GM23248 (cell line): ENCODE results near the gene RFTN1. TPM values are rescaled to one million over a fixed set of nuclear protein-coding genes. Genes with fewer than 3 reads are reported as not detected.

Source experiments
- DNase-seq: peaks from one replicate; pipeline ENCODE4 v3.0.0-alpha.2; 2015
- H2AFZ ChIP-seq: fragments of 200-600 bp; sonication (generic); 2 replicates; pipeline ENCODE4 v1.6.1; 2016; ENCODE audit warnings: antibody characterized with exemption
- H3F3A ChIP-seq: fragments of 200-600 bp; sonication (generic); 2 replicates; pipeline ENCODE4 v1.6.1; 2016; ENCODE audit warnings: mild to moderate bottlenecking, antibody characterized with exemption, mixed run types; ENCODE audit not compliant: insufficient read depth
- H3K27ac ChIP-seq: fragments of 200-600 bp; sonication (generic); 2 replicates; pipeline ENCODE4 v1.5.1; 2016; ENCODE audit warnings: mild to moderate bottlenecking
- H3K27me3 ChIP-seq: fragments of 200-600 bp; sonication (generic); replicated peaks from 2 replicates; pipeline ENCODE4 v1.6.1; 2016; ENCODE audit warnings: mild to moderate bottlenecking; ENCODE audit not compliant: insufficient read depth
- H3K36me3 ChIP-seq: fragments of 200-600 bp; sonication (generic); 2 replicates; pipeline ENCODE4 v1.6.1; 2016; ENCODE audit warnings: low read depth, mild to moderate bottlenecking
- H3K4me1 ChIP-seq: fragments of 200-600 bp; sonication (generic); 2 replicates; pipeline ENCODE4 v1.6.1; 2016; ENCODE audit warnings: mild to moderate bottlenecking; ENCODE audit not compliant: insufficient read depth
- H3K4me2 ChIP-seq: fragments of 200-600 bp; sonication (generic); one replicate; pipeline ENCODE4 v1.6.1; 2016; ENCODE audit warnings: mild to moderate bottlenecking; ENCODE audit not compliant: unreplicated experiment
- H3K4me3 ChIP-seq: fragments of 200-600 bp; sonication (generic); 2 replicates; pipeline ENCODE4 v1.5.1; 2016; ENCODE audit warnings: mild to moderate bottlenecking
- H3K79me2 ChIP-seq: fragments of 200-600 bp; sonication (generic); 2 replicates; pipeline ENCODE4 v1.6.1; 2016; ENCODE audit warnings: mild to moderate bottlenecking; ENCODE audit not compliant: insufficient read depth
- H3K9ac ChIP-seq: fragments of 200-600 bp; sonication (generic); 2 replicates; pipeline ENCODE4 v1.6.1; 2016; ENCODE audit warnings: mild to moderate bottlenecking
- H3K9me2 ChIP-seq: fragments of 200-600 bp; sonication (generic); 2 replicates; pipeline ENCODE4 v1.6.1; 2016; ENCODE audit warnings: mixed run types, mild to moderate bottlenecking, moderate library complexity; ENCODE audit not compliant: insufficient read depth
- H3K9me3 ChIP-seq: fragments of 200-600 bp; sonication (generic); one replicate; pipeline ENCODE4 v1.6.1; 2017; ENCODE audit warnings: low read depth
- H4K20me1 ChIP-seq: fragments of 200-600 bp; sonication (generic); 2 replicates; pipeline ENCODE4 v1.6.0; 2016; ENCODE audit not compliant: insufficient read depth
- EZH2 ChIP-seq: fragments of 200-600 bp; sonication (generic); IDR thresholded peaks from 2 replicates; pipeline ENCODE4 v1.6.1; 2018; ENCODE audit warnings: antibody characterized with exemption, mild to moderate bottlenecking; ENCODE audit not compliant: insufficient read depth, poor library complexity, severe bottlenecking
- EZH2phosphoT487 ChIP-seq: fragments of 200-600 bp; sonication (generic); IDR thresholded peaks from 2 replicates; pipeline ENCODE4 v1.6.1; 2018; ENCODE audit warnings: antibody characterized with exemption, moderate library complexity, mild to moderate bottlenecking, low read depth; ENCODE audit not compliant: insufficient read depth
- WGBS, 2 experiments: methylation state at CpG; one replicate each; pipeline ENCODE4 v1.1.6; 2015 to 2017; ENCODE audit warnings: low lambda C conversion rate in 2 of 2, low coverage in 1 of 2; ENCODE audit errors: missing lambda C conversion rate in 2 of 2; 5-methylcytosine and 5-hydroxymethylcytosine counted together
- in situ Hi-C: fragments of 300-500 bp; cut with MboI; formaldehyde crosslinking; loops from 2 replicates; pipeline ENCODE4 v1.15.0; 2020
- polyA plus RNA-seq: library from polyadenylated mRNA; unstranded; fragments of >200 nt; fragmentation: Nextera tagmentation; extraction: Ambion mirVana; gene quantifications from 2 replicates; pipeline ENCODE4 v1.2.1, GENCODE V29; 2016
- total RNA-seq: library from RNA; depleted of rRNA; stranded (reverse); fragments of >200 nt; shearing (Covaris generic); gene quantifications from 2 replicates; pipeline ENCODE4 v1.2.3, GENCODE V29; 2014

RFTN1 gene
- total and polyA plus RNA-seq, 2 experiments from 2014 or later, result 43.1 to 77.7 TPM

DNA sequence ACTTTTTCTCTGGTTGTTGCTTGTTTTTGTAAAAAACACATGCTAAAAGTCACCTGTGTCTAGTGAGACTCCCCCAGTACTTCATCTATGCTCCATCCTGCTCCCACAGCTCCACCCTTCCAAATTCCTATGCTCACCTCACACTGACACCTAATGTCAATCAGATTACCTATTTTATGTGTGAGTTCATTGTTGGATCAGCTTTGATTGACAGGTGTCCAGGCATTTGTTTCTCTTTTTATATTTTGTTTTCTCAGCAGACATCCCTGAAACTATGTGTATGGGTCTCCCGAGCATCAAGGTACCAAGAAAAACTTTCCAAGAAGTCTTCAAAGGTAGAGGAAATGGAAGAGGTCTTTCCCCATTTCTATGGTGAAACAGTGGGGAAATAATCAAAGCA lies 13.4 kb downstream of the RFTN1 start:
- peaks cover 7% of the 10 kb centered on the region for H4K20me1 ChIP-seq
- no peaks in the 10 kb centered on the region for H3K4me1 ChIP-seq
- in situ Hi-C loops, result no loop called here
- TF ChIP-seq EZH2 (no peak), EZH2phosphoT487 (no peak)
- H3K9me3 ChIP-seq, result no peaks in the 10 kb centered on the region
- no peaks in the 10 kb centered on the region for H3F3A ChIP-seq
- H3K4me3 ChIP-seq, result no peak overlapping the region
- no peak overlapping the region for H2AFZ ChIP-seq
- 96 to 97% methylated on average over 1 of the region's 1 CpG for WGBS, 2 experiments
- no peak for DNase-seq
- peaks cover 100% of the 10 kb centered on the region for H3K79me2 ChIP-seq
- 0 out of 2 replicates have a peak, but pooled peaks cover 5% of the 10 kb centered on the region for H3K36me3 ChIP-seq
- no peak overlapping the region for H3K4me2 ChIP-seq
- no peaks in the 10 kb centered on the region for H3K9me2 ChIP-seq
- H3K9ac ChIP-seq, result no peak overlapping the region
- H3K27ac ChIP-seq, result no peak overlapping the region
- no peaks in the 10 kb centered on the region for H3K27me3 ChIP-seq

DNA sequence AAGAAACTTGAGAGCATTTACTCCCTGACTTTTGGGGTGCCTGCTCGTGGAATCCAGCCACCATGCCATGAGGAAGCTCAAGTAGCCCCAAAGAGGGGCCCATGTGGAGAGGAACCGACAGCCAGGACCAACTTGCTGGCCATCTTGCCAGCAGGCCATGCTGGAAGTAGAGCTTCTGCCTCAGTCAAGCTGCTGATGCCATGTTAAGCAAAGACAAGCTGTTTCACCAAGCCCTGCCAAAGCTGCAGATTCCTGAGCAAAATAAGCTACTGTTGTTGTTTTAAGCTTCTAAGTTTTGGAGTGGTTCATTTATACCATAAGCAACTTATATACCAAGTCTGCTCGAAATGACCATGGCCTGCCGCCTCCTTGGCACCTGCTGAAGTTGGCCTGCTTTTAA lies 14.1 kb downstream of the RFTN1 start:
- 90 to 94% methylated on average over 4 of the region's 4 CpGs for WGBS, 2 experiments
- H3K36me3 ChIP-seq, result 0 out of 2 replicates have a peak, but pooled peaks cover 5% of the 10 kb centered on the region
- H3K9me2 ChIP-seq, result no peaks in the 10 kb centered on the region
- H3F3A ChIP-seq, result no peaks in the 10 kb centered on the region
- no peaks in the 10 kb centered on the region for H3K9me3 ChIP-seq
- H3K27ac ChIP-seq, result no peak overlapping the region
- H3K4me3 ChIP-seq, result no peak overlapping the region
- TF ChIP-seq EZH2phosphoT487, result no peak
- TF ChIP-seq EZH2, result no peak
- no peak overlapping the region for H3K4me2 ChIP-seq
- H4K20me1 ChIP-seq, result peaks cover 7% of the 10 kb centered on the region
- H3K9ac ChIP-seq, result no peak overlapping the region
- H3K27me3 ChIP-seq, result no peaks in the 10 kb centered on the region
- H3K4me1 ChIP-seq, result no peaks in the 10 kb centered on the region
- no peak overlapping the region for H2AFZ ChIP-seq
- peaks cover 100% of the 10 kb centered on the region for H3K79me2 ChIP-seq
- DNase-seq, result no peak
- in situ Hi-C loops, result no loop called here

DNA sequence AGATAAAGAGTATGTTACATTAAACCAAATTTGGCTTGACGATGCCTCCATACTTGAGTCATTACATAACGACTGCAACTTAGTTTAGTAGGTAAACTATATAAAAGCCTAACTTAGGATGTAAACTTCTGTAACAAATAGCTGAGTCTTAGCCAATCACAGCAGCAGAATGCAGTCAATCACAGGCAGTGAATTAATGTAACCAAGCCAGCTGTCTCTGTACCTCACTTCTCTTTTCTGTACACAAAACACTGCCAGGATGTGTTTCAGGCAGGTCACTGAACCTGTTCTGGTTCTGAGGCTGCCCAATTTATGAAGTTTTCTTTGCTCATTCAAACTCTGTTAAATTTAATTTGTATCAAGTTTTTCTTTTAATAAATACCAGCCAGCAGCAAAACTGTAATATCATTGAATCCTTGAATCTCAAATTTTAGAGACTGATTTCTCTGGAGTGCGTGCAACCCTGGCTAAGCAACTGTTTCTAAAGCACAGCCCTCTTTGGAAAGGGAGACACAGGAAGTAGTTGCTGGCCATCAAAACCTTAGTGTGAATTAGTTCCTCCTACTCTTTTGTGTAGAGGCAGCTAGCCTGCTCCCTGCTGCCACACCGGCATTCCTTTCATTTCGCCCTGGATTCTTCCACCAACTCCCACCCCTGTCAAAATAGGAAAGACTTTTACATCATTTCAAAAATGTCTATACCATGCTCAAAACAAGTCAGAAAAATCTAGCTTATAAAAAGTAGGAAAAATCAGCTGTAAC lies 15.2 kb downstream of the RFTN1 start:
- Histone ChIP-seq H3K27ac (no peak overlapping the region), H3K9me2 (no peaks in the 10 kb centered on the region), H4K20me1 (peaks cover 7% of the 10 kb centered on the region), H3K9ac (no peak overlapping the region), H3F3A (no peaks in the 10 kb centered on the region), H3K4me2 (no peak overlapping the region), H3K79me2 (peaks cover 98% of the 10 kb centered on the region), H3K4me1 (no peaks in the 10 kb centered on the region), H3K27me3 (no peaks in the 10 kb centered on the region), H2AFZ (no peak overlapping the region), H3K9me3 (no peaks in the 10 kb centered on the region), H3K4me3 (no peak overlapping the region), H3K36me3 (0 out of 2 replicates have a peak, but pooled peaks cover 5% of the 10 kb centered on the region)
- no peak for TF ChIP-seq EZH2phosphoT487
- TF ChIP-seq EZH2, result no peak
- no peak for DNase-seq
- WGBS, 2 experiments, result 96% methylated on average over 5 of the region's 5 CpGs
- in situ Hi-C loops, result no loop called here

DNA sequence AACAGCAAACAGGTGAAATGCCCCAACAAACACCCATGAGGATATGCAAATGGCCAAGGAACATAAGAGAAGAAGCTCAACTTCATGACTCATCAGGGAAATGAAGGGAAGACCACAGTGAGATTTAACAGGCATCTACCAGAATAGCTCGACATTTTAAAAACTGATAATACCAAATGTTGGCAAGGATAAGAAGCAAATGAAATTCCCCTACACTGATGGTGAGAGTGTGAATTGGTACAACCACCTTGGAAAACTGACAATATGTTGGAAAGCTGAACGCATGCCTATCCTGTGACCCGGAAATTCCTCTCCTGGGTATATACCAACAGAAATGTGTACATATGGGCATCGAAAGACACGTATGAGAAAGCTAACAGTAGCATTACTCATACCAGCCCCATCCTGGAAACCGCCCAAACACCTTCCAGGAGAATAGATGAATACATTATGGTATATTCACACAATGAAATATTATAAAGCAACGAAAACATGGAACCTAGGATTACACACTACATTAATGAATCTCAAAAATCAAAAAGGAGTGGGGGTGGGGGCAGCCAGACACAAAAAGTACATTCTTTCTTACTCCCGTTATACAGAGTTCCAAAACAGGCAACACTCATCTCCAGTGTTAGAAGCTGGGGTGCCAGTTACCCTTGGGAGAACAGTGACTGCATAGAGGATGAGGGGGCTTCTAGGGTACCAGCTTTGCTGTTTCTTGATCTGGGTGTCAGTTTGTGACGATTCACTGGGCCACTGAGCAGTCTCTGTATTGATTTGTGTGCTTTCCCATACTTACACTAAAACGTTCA lies 16.9 kb downstream of the RFTN1 start:
- Histone ChIP-seq H3K4me2 (no peak overlapping the region), H4K20me1 (peaks cover 7% of the 10 kb centered on the region), H3K9me3 (no peaks in the 10 kb centered on the region), H3F3A (no peaks in the 10 kb centered on the region), H3K27me3 (no peaks in the 10 kb centered on the region), H2AFZ (no peak overlapping the region), H3K79me2 (peaks cover 96% of the 10 kb centered on the region), H3K4me1 (no peaks in the 10 kb centered on the region), H3K4me3 (no peak overlapping the region), H3K9me2 (no peaks in the 10 kb centered on the region), H3K27ac (no peak overlapping the region), H3K36me3 (0 out of 2 replicates have a peak, but pooled peaks cover 5% of the 10 kb centered on the region), H3K9ac (no peak overlapping the region)
- TF ChIP-seq EZH2phosphoT487 (no peak), EZH2 (no peak)
- WGBS, 2 experiments, result 83 to 86% methylated on average over 10 of the region's 10 CpGs
- in situ Hi-C loops, result no loop called here
- no peak for DNase-seq
